ENCODE data around the gene SLC25A20. TPM values are rescaled to one million over a fixed set of nuclear protein-coding genes. Genes with fewer than 3 reads are reported as not detected.

Gene SLC25A20
- total RNA-seq, 4 donors from 2014 or later = 67.8 to 110 (median 83.4) TPM

DNA sequence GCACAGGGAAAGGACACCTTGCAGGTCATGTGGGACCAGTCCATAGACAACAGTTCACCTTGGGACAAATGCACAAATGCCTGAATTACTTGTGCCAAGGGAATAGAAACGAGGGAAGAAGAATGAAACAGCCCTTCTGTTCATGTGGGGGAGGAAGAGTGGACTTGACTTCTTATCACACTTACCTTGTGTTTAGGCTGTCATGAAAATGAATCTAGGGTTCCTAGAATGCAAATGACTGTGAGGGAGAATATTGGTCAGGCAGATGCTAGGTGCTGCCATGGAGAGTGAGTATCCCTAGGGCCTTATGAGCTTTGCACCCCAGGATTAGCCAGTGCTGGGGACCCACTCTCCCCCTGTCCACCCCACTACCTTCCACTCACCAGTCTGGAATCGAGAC is 40.0 kb downstream of the SLC25A20 start:
- no peak for TF ChIP-seq POLR2A (IDR thresholded peaks at IDR 0.05)
- no peak for TF ChIP-seq CTCF (IDR thresholded peaks at IDR 0.05 in 4 of 5, conservative IDR thresholded peaks at IDR 0.05 in 1 of 5)
- Histone ChIP-seq H3K27me3 (no peaks in the 10 kb centered on the region), H3K36me3 (peaks cover 0 to 16% of the 10 kb centered on the region in 2 donors), H3K9me3 (no peaks in the 10 kb centered on the region), H3K27ac (peak overlapping the region; percentile 76 to 91 (median 86)), H3K4me1 (peaks cover 36 to 45% of the 10 kb centered on the region in 2 donors), H3K4me3 (no peak overlapping the region)
- ATAC-seq (peak; percentile 3 to 4), DNase-seq (no peak)
- in situ Hi-C loops (cut with MboI; ENCODE audit: low sequenced_read_pairs in 4 of 4) = no loop called here
- intact Hi-C loops (cut with DNase I; ENCODE audit: low total_unique reads) = no loop called here

- intact Hi-C loops (cut with DNase I; ENCODE audit: low total_unique reads) (no loop called here), in situ Hi-C loops (cut with MboI; ENCODE audit: low sequenced_read_pairs in 4 of 4) (no loop called here)
- Histone ChIP-seq H3K36me3 (peaks cover 0 to 14% of the 10 kb centered on the region in 2 donors), H3K27me3 (no peaks in the 10 kb centered on the region), H3K9me3 (no peaks in the 10 kb centered on the region), H3K4me3 (no peak overlapping the region), H3K27ac (peak overlapping the region in 1 of 4 donors; percentile 90), H3K4me1 (peaks cover 42 to 50% of the 10 kb centered on the region in 2 donors)
- no peak for TF ChIP-seq POLR2A (IDR thresholded peaks at IDR 0.05)
- no peak for TF ChIP-seq CTCF (IDR thresholded peaks at IDR 0.05 in 4 of 5, conservative IDR thresholded peaks at IDR 0.05 in 1 of 5)
- ATAC-seq = no peak
- DNase-seq = no peak
Observed at GRCh38 chr3:48857641-48858040, 41.0 kb downstream of the SLC25A20 start.

- Histone ChIP-seq H3K4me3 (no peak overlapping the region), H3K9me3 (no peaks in the 10 kb centered on the region), H3K36me3 (peaks cover 0 to 3% of the 10 kb centered on the region in 2 donors), H3K4me1 (peaks cover 42 to 60% of the 10 kb centered on the region in 2 donors), H3K27me3 (no peaks in the 10 kb centered on the region), H3K27ac (no peak overlapping the region)
- intact Hi-C loops (cut with DNase I; ENCODE audit: low total_unique reads) = no loop called here
- DNase-seq (no peak), ATAC-seq (no peak)
- in situ Hi-C loops (cut with MboI; ENCODE audit: low sequenced_read_pairs in 4 of 4) = no loop called here
- TF ChIP-seq POLR2A (IDR thresholded peaks at IDR 0.05) (no peak), CTCF (IDR thresholded peaks at IDR 0.05 in 4 of 5, conservative IDR thresholded peaks at IDR 0.05 in 1 of 5) (no peak)
Observed at GRCh38 chr3:48856469-48856868, 42.2 kb downstream of the SLC25A20 start.

DNA sequence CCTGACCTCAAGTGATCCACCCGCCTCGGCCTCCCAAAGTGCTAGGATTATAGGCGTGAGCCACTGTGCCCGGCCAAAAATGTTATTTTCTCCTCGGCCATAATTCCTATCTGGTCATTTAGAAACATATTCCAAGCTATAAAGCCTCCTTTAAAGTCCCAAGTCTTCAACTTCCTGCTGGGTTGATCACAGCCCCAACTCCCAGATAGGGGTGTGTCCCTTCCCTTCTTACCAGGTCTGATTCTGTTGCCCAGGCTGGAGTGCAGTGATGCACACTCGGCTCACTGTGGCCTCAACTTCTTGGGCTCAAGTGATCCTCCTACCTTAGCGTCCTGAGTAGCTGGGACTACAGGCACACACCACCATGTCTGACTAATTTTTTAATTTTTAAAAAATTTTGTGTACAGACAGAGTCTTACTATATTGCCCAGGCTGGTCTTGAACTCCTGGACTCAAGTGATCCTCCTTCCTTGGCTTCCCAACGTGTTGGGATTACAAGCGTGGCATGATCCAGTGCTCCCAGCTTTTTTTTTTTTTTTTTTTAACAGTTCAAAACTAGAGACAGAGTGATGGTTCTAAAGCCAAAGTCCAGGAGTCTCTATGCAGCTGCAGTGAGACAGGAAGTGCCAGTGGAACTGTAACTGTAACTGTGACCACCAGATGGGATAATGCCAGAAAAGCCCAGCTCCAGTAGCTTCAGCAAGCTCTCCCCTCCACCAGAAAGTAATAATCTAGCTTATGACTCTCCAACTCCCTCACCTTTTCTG is 42.8 kb downstream of the SLC25A20 start:
- H3K36me3 ChIP-seq = no peaks in the 10 kb centered on the region
- DNase-seq = no peak
- H3K27ac ChIP-seq = peak overlapping the region in 1 of 4 donors; percentile 5
- peaks cover 42 to 60% of the 10 kb centered on the region in 2 donors for H3K4me1 ChIP-seq
- no peak for ATAC-seq
- H3K27me3 ChIP-seq = no peaks in the 10 kb centered on the region
- no peak overlapping the region for H3K4me3 ChIP-seq
- intact Hi-C loops (cut with DNase I; ENCODE audit: low total_unique reads) (no loop called here), in situ Hi-C loops (cut with MboI; ENCODE audit: low sequenced_read_pairs in 4 of 4) (no loop called here)
- no peaks in the 10 kb centered on the region for H3K9me3 ChIP-seq
- no peak for TF ChIP-seq CTCF (IDR thresholded peaks at IDR 0.05 in 4 of 5, conservative IDR thresholded peaks at IDR 0.05 in 1 of 5)
- TF ChIP-seq POLR2A (IDR thresholded peaks at IDR 0.05) = no peak

Measured in gastrocnemius medialis (tissue), 4 donors.